GM18517 (cell line): ENCODE data around the gene KLHL20.
"Not testable (repeated sequence)": the region's sequence is repeated elsewhere in the genome, so short reads cannot be mapped to it uniquely, and the experiment has no call there.

Source experiments
- ATAC-seq: cut with Tn5 transposase; IDR thresholded peaks from one replicate; pipeline ENCODE4 v1.9.1; 2021; ENCODE audit warnings: mild to moderate bottlenecking, moderate library complexity; ENCODE audit not compliant: unreplicated experiment

The KLHL20 gene

DNA sequence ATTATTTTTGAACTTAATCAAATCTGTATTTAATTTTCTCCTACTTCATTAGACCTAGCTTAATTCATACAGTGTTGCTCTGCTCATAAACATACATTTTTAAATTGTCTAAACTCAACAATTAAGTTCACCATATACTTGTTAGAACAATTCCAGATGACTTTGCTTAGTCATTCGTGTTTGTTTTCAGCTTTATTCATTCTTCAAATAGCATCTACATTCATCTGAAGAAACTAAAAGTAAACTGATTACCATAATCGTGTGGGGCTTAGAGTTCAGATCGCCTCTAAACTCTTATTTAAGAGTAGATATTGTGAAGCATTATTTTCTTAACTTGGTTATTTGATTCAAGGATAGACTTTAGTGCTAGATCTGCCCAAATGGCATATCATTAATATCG lies 34.4 kb downstream of the KLHL20 start:
- ATAC-seq, result no peak

DNA sequence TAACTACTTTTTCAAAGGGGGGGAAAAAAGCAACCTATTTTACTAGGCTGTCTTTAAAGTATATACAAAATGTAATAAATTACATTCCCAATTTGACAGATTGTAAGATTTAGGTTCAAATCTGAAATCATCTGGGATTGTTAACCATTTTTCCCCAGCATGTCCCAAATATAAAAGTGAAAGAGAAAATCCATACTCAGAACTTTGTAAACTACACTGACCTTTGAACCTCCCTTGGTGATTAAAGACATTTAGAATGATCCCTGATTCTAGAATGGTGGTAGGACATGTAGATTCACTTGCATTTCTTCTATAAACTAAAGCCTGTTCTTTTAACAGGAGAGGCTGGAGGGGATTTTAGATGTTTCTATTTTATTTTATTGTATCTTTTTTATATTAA lies 39.0 kb downstream of the KLHL20 start:
- ATAC-seq, result no peak

DNA sequence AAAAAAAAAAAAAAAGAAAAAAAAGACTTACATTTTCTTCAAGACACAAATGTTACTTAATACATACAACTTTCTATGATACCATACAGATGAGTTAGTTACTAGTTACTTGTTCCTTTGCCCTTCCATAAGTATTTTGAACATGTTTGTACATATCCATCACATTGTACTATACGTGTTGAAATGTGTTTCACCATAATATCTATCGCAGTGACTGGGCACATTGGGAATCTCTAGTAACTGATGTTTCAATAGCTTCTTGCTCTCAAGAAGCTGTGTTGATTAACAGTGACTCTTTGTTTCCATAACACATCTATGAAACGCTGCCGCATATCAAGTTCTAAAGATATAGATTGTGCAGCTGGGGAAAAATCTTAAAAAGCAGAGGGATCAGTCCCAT lies 42.9 kb downstream of the KLHL20 start:
- no peak for ATAC-seq

DNA sequence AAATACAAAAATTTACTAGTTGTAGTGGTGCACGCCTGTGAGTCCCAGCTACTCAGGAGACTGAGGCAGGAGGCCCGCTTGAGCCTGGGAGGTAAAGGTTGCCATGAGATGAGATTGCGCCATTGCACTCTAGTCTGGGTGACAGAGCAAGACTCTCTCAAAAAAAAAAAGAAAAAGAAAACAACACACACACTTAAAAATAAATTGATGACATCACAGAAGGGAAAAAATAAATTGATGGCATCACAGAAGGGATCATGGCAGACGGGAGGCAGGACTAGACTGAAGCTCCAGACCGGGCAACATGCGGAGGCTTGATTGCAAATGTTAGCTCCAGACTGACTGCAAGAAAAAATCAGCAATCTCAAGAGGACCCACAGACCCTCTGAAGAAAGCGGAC lies 43.3 kb downstream of the KLHL20 start:
- ATAC-seq, result no peak

DNA sequence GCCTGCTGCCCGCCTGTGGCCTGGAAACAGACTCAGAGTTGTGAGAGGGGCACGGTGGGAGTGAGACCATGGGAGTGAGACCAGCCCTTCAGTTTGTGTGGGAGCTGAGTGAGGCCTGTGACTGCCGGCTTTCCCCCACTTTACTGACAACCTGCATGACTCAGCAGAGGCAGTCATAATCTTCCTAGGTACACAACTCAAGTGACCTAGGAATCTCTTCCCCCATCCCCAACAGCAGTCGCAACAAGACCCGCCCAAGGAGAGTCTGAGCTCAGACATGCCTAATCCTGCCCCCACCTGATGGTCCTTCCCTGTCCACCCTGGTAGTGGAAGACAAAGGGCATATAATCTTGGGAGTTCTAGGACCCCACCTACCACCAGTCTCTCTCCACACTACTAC lies 44.2 kb downstream of the KLHL20 start:
- no peak for ATAC-seq

DNA sequence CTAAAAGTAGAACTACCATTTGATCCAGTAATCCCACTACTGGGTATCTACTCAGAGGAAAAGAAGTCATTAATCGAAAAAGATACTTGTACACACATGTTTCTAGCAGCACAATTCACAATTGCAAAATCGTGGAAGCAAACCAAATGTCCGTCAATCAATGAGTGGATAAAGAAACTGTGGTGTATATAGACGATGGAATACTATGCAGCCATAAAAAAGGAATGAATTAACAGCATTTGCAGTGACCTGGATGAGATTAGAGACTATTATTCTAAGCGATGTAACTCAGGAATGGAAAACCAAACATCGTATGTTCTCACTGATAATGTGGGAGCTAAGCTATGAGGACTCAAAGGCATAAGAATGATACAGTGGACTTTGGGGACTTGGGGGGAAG lies 49.5 kb downstream of the KLHL20 start:
- ATAC-seq, result not testable (repeated sequence)

DNA sequence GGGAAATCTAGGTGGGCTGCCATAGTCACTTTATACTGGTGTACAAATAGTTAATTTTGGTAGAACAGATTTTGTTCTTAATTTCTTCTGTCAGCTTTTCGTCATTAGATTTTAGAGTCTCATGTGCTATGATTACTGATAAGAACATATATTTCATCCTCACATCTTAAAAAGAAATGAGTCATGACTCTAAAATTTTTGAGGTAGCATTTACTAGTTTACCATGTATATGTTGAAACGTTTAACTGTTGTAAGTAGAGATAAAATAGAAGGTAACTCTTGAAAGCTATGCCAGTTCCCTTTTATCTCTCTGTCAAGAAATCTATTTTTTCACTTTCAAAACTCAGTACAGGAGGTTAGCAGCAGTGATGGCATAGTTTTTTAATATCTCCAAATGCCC lies 53.4 kb downstream of the KLHL20 start:
- ATAC-seq, result no peak

DNA sequence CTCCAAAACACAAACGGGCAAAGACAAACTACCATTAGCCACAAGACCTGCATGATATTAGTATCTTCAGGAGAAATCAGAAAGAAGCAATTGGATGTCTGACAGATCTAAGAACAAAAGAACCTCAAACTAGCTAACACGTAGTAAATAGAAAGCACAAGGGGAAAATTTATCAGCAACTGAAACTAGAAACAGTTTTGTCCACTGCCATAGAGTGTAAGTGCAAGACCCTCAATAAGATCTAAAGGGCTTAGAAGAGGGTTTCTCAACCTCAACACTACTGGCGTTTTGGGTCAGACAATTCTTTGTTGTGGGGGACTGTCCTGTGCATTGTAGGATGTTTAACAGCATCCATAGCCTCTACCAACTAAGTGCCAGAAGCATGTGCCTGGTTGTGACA lies 54.0 kb downstream of the KLHL20 start:
- no peak for ATAC-seq

DNA sequence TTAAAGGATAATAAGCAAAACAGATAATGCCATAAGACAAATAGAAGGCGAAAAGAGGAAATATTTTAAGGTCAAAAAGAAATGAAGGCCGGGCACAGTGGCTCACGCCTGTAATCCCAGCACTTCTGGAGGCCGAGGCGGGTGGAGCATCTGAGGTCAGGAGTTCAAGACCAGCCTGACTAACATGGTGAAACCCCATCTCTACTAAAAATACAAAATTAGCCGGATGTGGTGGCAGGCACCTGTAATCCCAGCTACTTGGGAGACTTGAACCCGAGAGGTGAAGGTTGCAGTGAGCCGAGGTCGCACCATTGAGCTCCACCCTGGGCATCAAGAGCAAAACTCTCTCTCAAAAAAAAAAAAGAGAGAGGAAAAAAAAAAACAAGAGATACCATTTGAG lies 55.5 kb downstream of the KLHL20 start:
- not testable (repeated sequence) for ATAC-seq

DNA sequence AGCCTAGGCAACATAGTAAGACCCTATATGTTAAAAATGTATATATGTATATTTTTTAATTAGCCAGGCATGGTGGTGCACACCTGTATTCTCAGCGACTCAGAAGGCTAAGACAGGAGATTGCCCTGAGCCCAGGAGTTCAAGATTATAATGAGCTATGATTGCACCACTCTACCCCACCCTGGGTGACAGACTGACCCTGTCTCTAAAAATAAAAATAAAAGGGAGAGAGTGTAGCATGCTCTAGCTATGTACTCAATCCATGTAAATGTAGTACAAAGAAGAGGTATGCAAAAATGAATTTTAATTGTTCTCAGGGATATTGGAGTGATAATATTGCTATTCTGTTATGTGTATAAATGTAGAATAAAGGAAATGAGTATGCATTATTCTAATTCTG lies 56.8 kb downstream of the KLHL20 start:
- no peak for ATAC-seq

DNA sequence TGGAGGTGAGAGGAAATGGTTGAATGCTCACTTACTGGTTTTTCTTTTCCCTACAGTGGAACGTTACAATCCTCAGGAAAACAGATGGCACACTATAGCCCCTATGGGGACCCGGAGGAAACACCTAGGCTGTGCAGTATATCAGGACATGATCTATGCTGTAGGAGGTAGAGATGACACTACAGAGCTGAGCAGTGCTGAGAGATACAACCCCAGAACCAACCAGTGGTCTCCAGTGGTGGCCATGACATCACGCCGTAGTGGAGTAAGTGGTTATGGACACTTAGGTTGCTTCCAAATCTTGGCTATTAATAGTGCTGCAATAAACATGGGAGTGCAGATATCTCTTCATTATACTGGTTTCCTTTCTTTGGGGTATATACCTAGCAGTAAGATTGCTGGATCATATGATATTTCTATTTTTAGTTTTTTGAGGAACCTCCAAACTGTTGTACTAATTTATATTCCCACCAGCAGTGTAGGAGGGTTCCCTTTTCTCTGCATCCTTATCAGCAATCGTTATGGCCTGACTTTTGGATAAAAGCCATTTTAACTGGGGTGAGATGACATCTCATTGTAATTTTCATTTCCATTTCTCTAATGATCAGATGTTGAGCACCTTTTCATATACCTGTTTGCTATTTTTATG lies 60.9 kb downstream of the KLHL20 start:
- ATAC-seq, result no peak

DNA sequence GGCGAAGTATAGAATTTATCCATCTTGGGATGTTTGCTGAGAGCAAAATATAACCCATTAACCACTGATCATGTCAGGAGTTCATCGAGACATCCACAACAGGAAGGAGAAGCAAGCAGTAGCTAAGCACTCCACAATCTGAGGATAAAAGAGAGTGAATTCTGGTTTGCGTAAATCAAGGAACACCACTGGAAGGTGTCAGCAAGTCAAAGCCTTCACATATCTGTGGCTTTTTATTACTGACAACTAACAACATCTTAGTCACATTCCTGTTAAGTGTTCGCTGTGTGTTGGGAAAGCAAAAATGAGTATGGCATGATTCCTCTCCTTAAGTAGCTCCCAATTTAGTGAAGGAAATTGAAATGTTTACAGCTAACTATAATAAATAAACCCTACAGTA lies 65.2 kb downstream of the KLHL20 start:
- ATAC-seq, result no peak

DNA sequence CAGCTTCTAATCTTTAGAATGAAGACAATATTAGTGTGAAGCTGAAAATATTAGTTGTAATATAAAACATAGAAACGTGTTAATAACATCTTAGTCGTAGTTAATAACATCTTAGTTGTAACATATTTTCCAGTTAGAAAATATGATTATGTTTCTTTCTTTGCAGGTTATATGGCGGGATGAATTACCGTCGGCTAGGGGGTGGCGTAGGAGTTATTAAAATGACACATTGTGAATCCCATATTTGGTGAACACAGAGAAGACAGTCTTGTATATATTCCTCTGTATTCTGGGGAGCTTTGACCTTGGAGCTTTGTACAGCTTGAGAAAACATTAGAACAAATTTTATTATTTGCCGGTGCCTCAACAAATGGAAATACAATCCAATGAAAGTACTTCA lies 70.2 kb downstream of the KLHL20 start:
- ATAC-seq, result no peak

DNA sequence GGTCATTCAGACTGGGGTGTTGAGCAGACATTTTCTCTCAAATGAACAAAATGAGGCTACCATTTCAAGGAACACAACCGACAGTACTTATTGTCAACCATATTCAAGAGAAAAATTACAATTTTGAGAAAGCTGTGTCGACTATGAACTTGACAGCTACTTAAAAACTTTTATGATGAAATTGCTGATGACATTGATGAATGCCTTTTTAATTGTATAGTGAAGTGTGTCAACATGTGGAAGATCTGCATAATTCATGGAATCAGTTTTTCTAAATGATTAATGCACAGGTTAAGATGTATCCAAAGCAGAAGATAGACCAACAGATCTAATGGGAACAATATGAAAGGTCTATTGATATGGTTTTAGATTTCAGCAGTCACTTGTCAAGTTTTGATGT lies 75.1 kb downstream of the KLHL20 start:
- ATAC-seq, result no peak

DNA sequence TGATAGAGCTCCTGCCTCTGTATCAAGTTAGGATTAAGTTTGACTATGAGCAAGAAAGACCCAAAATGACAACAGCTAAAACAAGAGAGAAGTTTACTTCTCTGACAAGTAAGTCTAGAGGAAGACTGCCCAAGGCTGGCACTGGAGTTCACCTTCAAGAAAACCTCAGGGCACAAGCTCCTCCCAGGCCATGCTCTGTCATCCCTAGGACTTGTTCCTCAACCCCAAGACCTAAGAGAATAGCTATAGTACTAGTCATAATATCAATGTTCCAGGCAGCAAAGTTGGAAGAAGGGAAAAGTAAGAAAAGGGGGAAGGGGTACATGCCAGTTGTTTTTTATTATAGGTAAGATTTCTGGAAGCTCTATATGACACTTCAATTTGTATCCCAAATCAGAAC lies 83.3 kb downstream of the KLHL20 start:
- ATAC-seq, result no peak

DNA sequence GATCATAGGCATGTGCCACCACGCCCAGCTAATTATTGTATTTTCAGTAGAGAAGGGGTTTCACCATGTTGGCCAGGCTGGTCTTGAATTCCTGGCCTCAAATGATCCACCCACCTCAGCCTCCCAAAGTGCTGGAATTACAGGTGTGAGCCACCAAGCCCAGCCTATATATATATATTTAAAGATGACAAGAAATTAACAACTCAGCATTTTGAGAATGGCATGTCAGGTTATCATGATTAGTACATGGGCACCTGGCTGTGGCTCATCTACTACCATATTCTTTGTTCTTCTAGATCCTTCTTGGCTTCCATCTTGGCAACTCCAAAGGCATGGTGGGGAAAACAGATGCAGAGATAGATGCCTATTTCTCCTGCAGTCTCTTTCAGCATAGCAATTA lies 85.2 kb downstream of the KLHL20 start:
- ATAC-seq, result not testable (repeated sequence)

DNA sequence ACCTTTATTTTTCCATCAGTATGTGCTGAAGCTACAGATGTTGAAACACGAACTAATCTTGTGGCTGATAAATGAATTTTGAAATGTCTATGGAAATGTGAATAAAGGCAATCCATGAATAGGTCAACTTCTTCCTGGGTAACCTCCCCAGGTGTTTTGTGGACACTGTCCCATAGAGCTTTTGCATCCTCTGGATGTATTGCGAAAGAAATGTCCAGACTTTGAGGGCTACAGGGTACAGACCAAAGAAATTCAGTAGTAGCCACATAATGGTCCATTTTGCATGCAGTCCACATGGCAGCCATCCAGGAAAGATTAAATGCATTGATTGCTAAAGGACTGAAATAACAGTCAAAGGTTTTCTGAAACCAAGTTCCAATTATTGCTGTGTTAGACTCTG lies 88.2 kb downstream of the KLHL20 start:
- no peak for ATAC-seq

DNA sequence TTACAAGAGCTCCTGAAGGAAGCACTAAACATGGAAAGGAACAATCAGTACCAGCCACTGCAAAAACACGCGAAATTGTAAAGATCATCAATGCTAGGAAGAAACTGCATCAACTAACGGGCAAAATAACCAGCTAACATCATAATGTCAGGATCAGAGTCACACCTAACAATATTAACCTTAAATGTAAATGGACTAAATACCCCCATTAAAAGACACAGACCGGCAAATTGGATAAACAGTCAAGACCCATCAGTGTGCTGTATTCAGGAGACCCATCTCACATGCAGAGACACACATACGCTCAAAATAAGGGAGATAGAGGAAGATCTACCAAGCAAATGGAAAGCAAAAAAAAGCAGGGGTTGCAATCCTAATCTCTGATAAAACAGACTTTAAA lies 98.9 kb downstream of the KLHL20 start:
- not testable (repeated sequence) for ATAC-seq

DNA sequence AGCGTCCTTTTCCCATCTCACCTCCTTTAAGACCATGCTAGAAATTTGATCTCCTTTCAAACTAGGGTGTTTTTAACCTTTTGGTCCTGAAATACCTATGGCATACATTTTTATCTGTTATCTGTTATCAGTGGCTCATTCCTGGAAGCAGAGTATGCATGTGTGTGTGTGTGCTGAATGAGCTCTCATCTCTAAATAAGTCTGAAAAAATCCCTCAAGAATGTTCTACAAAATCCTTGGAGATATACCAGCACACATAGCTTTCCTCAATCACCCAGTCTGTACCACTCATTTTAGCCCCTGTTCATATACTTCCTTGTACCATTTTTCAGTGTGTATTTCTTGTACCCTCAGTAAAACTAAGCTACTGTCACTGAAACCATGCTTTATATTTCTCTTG lies 103.7 kb downstream of the KLHL20 start:
- ATAC-seq, result no peak

DNA sequence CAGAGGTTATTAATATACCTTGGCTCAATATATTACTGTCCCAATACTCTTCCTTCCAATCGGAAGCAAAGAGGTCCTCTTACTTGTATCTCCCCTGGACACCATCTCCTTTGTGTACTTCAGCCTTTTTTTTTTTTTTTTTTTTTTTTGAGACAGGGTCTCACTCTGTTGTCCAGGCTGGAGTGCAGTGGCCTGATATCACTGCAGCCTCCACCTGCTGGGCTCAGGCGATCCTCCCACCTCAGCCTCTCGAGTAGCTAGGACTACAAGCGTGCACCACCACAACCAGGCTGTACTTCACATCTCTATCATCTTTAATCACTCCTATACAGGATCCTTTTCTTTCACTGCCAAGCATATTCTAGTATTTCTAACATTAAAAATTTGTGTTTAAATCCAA lies 106.9 kb downstream of the KLHL20 start:
- ATAC-seq, result no peak

DNA sequence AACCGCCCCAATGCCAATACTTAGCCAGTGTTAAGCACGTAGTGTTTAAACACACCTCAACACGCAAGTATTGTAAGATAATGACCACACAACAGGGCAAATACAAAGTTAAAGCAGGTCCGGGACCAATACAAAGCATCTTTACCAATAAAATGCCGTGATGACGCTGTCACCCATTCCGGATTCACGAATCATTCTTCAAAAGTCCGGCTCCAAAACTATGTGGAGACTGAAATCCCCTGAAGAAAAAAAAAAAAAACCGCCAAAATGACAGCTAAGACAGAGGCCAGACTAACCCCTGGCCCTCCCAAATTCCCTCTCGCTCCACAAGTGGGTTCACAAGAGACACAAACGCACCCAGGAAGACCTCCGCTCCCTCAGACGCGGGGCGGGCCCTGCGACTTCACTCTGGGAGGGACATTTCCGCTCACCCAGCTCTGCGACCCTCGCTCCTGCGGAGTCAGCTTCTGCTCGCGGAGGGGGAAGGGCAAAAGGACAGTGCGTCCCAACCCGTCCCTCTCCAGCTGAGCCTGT lies 109.1 kb downstream of the KLHL20 start:
- ATAC-seq, result peak; percentile 45

DNA sequence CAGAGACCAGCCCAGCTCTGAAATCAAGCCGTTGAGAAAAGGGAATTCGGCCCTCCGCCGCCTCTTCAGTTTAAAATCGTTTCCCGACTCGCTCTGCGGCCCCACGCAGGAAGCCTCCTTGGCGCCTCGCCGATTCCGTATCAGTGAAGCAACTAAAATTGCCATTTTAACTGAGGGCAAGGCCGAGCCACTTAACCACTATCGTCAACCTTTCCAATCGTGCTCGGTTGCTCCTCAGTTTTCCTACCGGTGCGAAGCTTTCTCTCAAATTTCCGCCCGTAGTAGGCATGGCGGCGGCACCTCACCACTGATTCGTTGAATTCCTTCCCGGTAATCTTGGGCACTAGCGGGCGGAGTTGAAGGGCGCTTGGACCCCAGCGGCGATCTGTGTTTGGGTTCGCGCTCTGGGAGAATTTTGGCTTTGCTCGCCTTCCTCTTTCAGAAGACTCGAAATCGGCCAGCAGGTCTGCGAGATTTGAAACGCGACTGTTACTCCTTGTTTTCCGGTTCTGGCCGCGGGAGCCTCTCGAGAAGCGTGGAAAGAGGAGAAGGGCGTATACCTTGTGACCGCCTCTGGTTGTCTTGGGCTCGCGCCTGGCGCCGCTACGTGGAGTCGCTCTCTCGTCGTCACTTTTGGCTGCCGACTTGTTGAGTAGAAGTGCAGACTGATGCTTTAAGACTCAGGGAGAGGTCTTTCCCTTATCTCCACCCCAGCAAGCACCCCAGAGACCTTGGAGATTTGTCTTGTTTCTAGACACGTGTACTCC lies 109.7 kb downstream of the KLHL20 start, which contains the start of the genes CENPL and DARS2:
Gene CENPL (minus strand): TSS at position 569 of the 767 bp plus-strand sequence. CDS start 13,584 bp downstream, outside the sequence.
Gene DARS2 (plus strand): TSS at position 359 of the 767 bp plus-strand sequence. CDS start 557 bp downstream, outside the sequence.
- peak; percentile 88 for ATAC-seq
